Parathyroid adenoma (tissue), 2 donors: ENCODE measurements around the gene TDRD9.
"Not testable (repeated sequence)": the region's sequence is repeated elsewhere in the genome, so short reads cannot be mapped to it uniquely, and the experiment has no call there.

Experiments
- H2AFZ ChIP-seq: fragments of 300-600 bp; sonication (generic); one replicate; pipeline ENCODE4 v1.7.0; 2017; ENCODE audit warnings: antibody characterized with exemption, mild to moderate bottlenecking
- H3K27ac ChIP-seq: fragments of 300-600 bp; sonication (generic); one replicate; pipeline ENCODE4 v1.7.0; 2017
- H3K27me3 ChIP-seq: fragments of 300-600 bp; sonication (generic); one replicate; pipeline ENCODE4 v1.7.0; 2017; ENCODE audit warnings: low read length; ENCODE audit not compliant: control insufficient read depth, insufficient read depth
- H3K36me3 ChIP-seq: fragments of 300-600 bp; sonication (generic); one replicate; pipeline ENCODE4 v1.7.0; 2017; ENCODE audit warnings: low read length; ENCODE audit not compliant: control insufficient read depth, insufficient read depth
- H3K4me1 ChIP-seq: fragments of 300-600 bp; sonication (generic); one replicate; pipeline ENCODE4 v1.7.0; 2017; ENCODE audit warnings: control low read depth
- H3K4me2 ChIP-seq: fragments of 300-600 bp; sonication (generic); one replicate; pipeline ENCODE4 v1.7.0; 2017; ENCODE audit warnings: low read length
- H3K4me3 ChIP-seq: fragments of 300-600 bp; sonication (generic); one replicate; pipeline ENCODE4 v1.7.0; 2017; ENCODE audit warnings: low read depth, low read length
- H3K79me2 ChIP-seq: fragments of 300-600 bp; sonication (generic); one replicate; pipeline ENCODE4 v1.7.0; 2017; ENCODE audit warnings: control low read depth
- H3K9ac ChIP-seq: fragments of 300-600 bp; sonication (generic); one replicate; pipeline ENCODE4 v1.7.0; 2017; ENCODE audit warnings: mild to moderate bottlenecking
- H3K9me3 ChIP-seq: fragments of 300-600 bp; sonication (generic); one replicate; pipeline ENCODE4 v1.7.0; 2017; ENCODE audit warnings: low read length; ENCODE audit not compliant: control insufficient read depth
- CTCF ChIP-seq: fragments of 300-600 bp; sonication (generic); IDR thresholded peaks from one replicate; pipeline ENCODE4 v1.7.0; 2017; ENCODE audit warnings: antibody characterized with exemption, mild to moderate bottlenecking
- donor health status: primary hyperparathyroidism.

The TDRD9 gene

GRCh38 chr14:103916636-103917262 lies 11.5 kb upstream of the TDRD9 start:
- Histone ChIP-seq H3K4me3 (no peak overlapping the region), H3K27me3 (no peaks in the 10 kb centered on the region), H3K9ac (no peak overlapping the region), H3K4me1 (no peaks in the 10 kb centered on the region), H3K9me3 (no peaks in the 10 kb centered on the region), H3K27ac (no peak overlapping the region), H2AFZ (no peak overlapping the region), H3K79me2 (peaks cover 47% of the 10 kb centered on the region), H3K4me2 (no peak overlapping the region), H3K36me3 (no peaks in the 10 kb centered on the region)
- TF ChIP-seq CTCF = no peak

- Histone ChIP-seq H3K79me2 (peaks cover 43% of the 10 kb centered on the region), H3K4me1 (no peaks in the 10 kb centered on the region), H3K4me3 (peak overlapping the region; percentile 98), H3K9ac (peak overlapping the region; percentile 73), H3K36me3 (no peaks in the 10 kb centered on the region), H3K9me3 (no peaks in the 10 kb centered on the region), H3K27me3 (no peaks in the 10 kb centered on the region), H2AFZ (peak overlapping the region; percentile 87), H3K27ac (peak overlapping the region; percentile 84), H3K4me2 (peak overlapping the region; percentile 90)
- TF ChIP-seq CTCF = peak; percentile 98
Measured at GRCh38 chr14:103920981-103921854, 7.0 kb upstream of the TDRD9 start.

GRCh38 chr14:103921855-103922200 lies 6.4 kb upstream of the TDRD9 start:
- Histone ChIP-seq H3K4me2 (peak overlapping the region; percentile 48), H3K79me2 (peaks cover 40% of the 10 kb centered on the region), H2AFZ (peak overlapping the region; percentile 87)
- not testable (repeated sequence) for H3K9ac ChIP-seq, H3K9me3 ChIP-seq, H3K4me1 ChIP-seq, H3K4me3 ChIP-seq, H3K27ac ChIP-seq, H3K27me3 ChIP-seq, H3K36me3 ChIP-seq

GRCh38 chr14:103923863-103924262 lies 4.4 kb upstream of the TDRD9 start:
- Histone ChIP-seq H3K4me2 (no peak overlapping the region), H3K9ac (no peak overlapping the region), H2AFZ (peak overlapping the region; percentile 25), H3K27ac (no peak overlapping the region), H3K4me1 (no peaks in the 10 kb centered on the region), H3K4me3 (no peak overlapping the region), H3K79me2 (peaks cover 24% of the 10 kb centered on the region), H3K9me3 (no peaks in the 10 kb centered on the region), H3K36me3 (no peaks in the 10 kb centered on the region), H3K27me3 (no peaks in the 10 kb centered on the region)
- no peak for TF ChIP-seq CTCF

- no peak overlapping the region for H2AFZ ChIP-seq
- H3K79me2 ChIP-seq = peaks cover 10% of the 10 kb centered on the region
- H3K27me3 ChIP-seq = no peaks in the 10 kb centered on the region
- no peaks in the 10 kb centered on the region for H3K36me3 ChIP-seq
- no peak overlapping the region for H3K4me2 ChIP-seq
- no peak overlapping the region for H3K27ac ChIP-seq
- TF ChIP-seq CTCF = no peak
- H3K4me3 ChIP-seq = no peak overlapping the region
- H3K9ac ChIP-seq = no peak overlapping the region
- H3K9me3 ChIP-seq = no peaks in the 10 kb centered on the region
- H3K4me1 ChIP-seq = no peaks in the 10 kb centered on the region
Measured at GRCh38 chr14:103925316-103925715, 2.9 kb upstream of the TDRD9 start.
